ENCODE data around the gene WNT7A. TPM values are rescaled to one million over a fixed set of nuclear protein-coding genes. Genes with fewer than 3 reads are reported as not detected.
"Not testable (repeated sequence)": the region's sequence is repeated elsewhere in the genome, so short reads cannot be mapped to it uniquely, and the experiment has no call there.

WNT7A gene
- total RNA-seq, 1 donor from 2014 or later, result not detected

- no peak for DNase-seq (ENCODE audit: low spot score)
- intact Hi-C loops (cut with DNase I), result no loop called here
Observed at GRCh38 chr3:13869761-13870343, 10.0 kb downstream of the WNT7A start.

- intact Hi-C loops (cut with DNase I), result no loop called here
- no peak for DNase-seq (ENCODE audit: low spot score)
Observed at GRCh38 chr3:13868844-13869724, 10.8 kb downstream of the WNT7A start.

GRCh38 chr3:13867732-13868131, 12.1 kb downstream of the WNT7A start:
- DNase-seq (ENCODE audit: low spot score), result no peak
- intact Hi-C loops (cut with DNase I), result no loop called here

- no peak for DNase-seq (ENCODE audit: low spot score)
- intact Hi-C loops (cut with DNase I), result no loop called here
Observed at GRCh38 chr3:13866041-13866965, 13.6 kb downstream of the WNT7A start.

- no peak for DNase-seq (ENCODE audit: low spot score)
- intact Hi-C loops (cut with DNase I), result no loop called here
Observed at GRCh38 chr3:13865581-13865980, 14.3 kb downstream of the WNT7A start.

GRCh38 chr3:13865106-13865505, 14.8 kb downstream of the WNT7A start:
- DNase-seq (ENCODE audit: low spot score), result no peak
- intact Hi-C loops (cut with DNase I), result no loop called here

GRCh38 chr3:13863965-13864595, 15.8 kb downstream of the WNT7A start:
- no peak for DNase-seq (ENCODE audit: low spot score)
- intact Hi-C loops (cut with DNase I), result no loop called here

- intact Hi-C loops (cut with DNase I), result no loop called here
- no peak for DNase-seq (ENCODE audit: low spot score)
Observed at GRCh38 chr3:13863382-13863952, 16.4 kb downstream of the WNT7A start.

GRCh38 chr3:13861461-13861860, 18.4 kb downstream of the WNT7A start:
- intact Hi-C loops (cut with DNase I), result no loop called here
- DNase-seq (ENCODE audit: low spot score), result no peak

- DNase-seq (ENCODE audit: low spot score), result no peak
- intact Hi-C loops (cut with DNase I), result no loop called here
Observed at GRCh38 chr3:13860001-13860400, 19.9 kb downstream of the WNT7A start.

GRCh38 chr3:13858768-13859520, 20.9 kb downstream of the WNT7A start:
- intact Hi-C loops (cut with DNase I), result no loop called here
- no peak for DNase-seq (ENCODE audit: low spot score)

- DNase-seq (ENCODE audit: low spot score), result no peak
- intact Hi-C loops (cut with DNase I), result no loop called here
Observed at GRCh38 chr3:13857702-13858380, 22.0 kb downstream of the WNT7A start.

- DNase-seq (ENCODE audit: low spot score); intact Hi-C loops (cut with DNase I): not testable (repeated sequence)
Observed at GRCh38 chr3:13856628-13857027, 23.2 kb downstream of the WNT7A start.

- intact Hi-C loops (cut with DNase I), result no loop called here
- no peak for DNase-seq (ENCODE audit: low spot score)
Observed at GRCh38 chr3:13856006-13856405, 23.9 kb downstream of the WNT7A start.

- intact Hi-C loops (cut with DNase I), result no loop called here
- DNase-seq (ENCODE audit: low spot score), result no peak
Observed at GRCh38 chr3:13854492-13854891, 25.4 kb downstream of the WNT7A start.

GRCh38 chr3:13853978-13854296, 25.9 kb downstream of the WNT7A start:
- no peak for DNase-seq (ENCODE audit: low spot score)
- intact Hi-C loops (cut with DNase I), result no loop called here

GRCh38 chr3:13853256-13853977, 26.5 kb downstream of the WNT7A start:
- DNase-seq (ENCODE audit: low spot score), result no peak
- intact Hi-C loops (cut with DNase I), result no loop called here

- intact Hi-C loops (cut with DNase I), result no loop called here
Observed at GRCh38 chr3:13852638-13853009, 27.2 kb downstream of the WNT7A start.

More at GRCh38 chr3:13852638-13853009, 27.2 kb downstream of the WNT7A start:
- DNase-seq (ENCODE audit: low spot score), result no peak
